GM12801 (cell line): ENCODE results near the gene ZNF185.

ENCODE experiments used
- TF ChIP-seq, protein P1 (sequence below): IDR thresholded peaks from one replicate; pipeline ENCODE4 v1.5.1; 2011; ENCODE audit warnings: control low read depth; ENCODE audit not compliant: insufficient read length; ENCODE audit errors: extremely low read depth

Gene ZNF185

DNA sequence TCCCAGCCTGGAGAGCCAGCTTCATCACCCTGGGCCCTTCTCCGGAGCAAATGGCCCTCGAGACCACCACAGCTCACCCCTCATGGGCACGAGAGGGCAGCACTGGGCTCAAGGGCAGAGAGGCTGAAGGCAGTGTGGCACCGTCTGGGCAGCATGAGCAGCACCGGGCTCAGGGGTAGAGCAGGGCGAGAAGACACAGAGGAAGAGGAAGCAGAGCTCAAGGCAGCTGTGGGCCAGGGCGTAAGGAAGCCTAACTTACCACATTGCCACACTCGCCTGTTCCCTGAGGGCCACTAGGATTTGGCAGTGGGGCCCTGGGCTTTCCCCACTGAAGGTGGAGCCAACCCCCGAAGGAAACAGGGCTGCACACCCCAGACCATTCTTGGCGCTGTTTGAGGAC, 15.5 kb downstream of the ZNF185 start:
- TF ChIP-seq, protein P1, sequence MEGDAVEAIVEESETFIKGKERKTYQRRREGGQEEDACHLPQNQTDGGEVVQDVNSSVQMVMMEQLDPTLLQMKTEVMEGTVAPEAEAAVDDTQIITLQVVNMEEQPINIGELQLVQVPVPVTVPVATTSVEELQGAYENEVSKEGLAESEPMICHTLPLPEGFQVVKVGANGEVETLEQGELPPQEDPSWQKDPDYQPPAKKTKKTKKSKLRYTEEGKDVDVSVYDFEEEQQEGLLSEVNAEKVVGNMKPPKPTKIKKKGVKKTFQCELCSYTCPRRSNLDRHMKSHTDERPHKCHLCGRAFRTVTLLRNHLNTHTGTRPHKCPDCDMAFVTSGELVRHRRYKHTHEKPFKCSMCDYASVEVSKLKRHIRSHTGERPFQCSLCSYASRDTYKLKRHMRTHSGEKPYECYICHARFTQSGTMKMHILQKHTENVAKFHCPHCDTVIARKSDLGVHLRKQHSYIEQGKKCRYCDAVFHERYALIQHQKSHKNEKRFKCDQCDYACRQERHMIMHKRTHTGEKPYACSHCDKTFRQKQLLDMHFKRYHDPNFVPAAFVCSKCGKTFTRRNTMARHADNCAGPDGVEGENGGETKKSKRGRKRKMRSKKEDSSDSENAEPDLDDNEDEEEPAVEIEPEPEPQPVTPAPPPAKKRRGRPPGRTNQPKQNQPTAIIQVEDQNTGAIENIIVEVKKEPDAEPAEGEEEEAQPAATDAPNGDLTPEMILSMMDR: no peak

DNA sequence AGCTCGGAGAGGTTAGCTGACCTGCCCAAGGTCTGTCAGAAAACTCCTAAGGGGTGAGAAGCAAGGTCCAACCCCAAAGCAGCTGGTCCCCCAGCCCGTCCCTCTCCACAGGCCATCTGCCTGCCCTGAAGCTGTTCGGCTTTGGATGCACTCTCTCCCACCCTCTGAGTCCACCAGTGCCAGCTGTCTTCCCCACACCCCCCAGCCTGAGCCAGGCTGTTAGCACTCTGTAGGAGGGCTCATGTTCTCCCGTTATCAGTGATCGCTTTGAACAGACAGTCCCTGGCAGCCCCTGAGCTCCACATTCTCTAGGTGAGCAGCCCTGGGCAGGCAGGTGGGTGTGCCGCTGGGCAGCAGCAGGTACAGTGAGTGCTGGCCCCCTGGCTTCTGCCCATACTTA, 16.0 kb downstream of the ZNF185 start:
- TF ChIP-seq, protein P1: no peak

- TF ChIP-seq, protein P1: no peak
These were observed 17.8 kb downstream of the ZNF185 start for GRCh38 chrX:152915541-152916241.

DNA sequence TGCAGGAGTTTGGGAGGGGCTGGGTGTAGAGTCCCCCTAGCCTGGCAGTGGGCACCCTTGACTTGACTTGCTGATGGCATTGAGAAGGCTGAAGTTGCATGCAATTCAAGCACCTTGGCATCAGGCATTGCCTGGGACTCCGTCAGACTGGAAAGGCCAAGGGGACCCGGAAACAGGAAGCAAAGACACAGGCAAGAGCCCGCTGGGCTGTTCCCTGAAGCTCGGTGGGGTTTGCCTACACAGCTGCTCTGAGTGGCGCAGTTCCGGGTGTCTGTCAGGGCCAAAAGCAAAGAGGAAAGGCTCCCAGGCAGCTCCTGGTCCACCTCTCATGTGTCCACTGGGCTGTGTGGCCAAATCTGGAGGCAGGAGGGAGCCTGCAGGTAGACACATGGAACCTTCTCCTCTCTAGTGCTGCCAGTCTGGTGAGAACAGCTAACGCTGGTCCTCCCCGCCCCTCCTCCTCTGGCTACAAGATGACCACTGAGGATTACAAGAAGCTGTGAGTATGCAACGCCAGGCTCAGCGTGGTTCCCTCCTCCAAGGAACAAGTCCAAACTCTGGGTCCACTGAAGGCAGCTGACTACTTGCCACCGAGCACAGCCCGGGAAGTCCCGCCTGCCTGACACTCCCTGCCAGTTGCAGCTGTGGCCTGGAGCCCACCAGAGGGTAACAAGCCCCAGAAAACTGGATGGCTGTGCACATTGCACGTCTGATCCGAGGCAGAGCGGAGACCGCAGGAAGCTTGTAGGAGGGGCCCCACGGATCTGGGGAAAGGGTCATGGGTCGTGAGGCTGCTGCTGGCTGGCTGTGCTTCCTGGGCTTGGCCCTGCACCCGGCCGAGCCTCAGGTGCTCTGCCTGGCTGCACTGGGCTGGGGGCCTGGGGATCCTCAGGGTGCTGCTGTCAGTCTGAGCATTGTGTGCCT, 20.1 kb downstream of the ZNF185 start:
- TF ChIP-seq, protein P1: no peak

- TF ChIP-seq, protein P1: no peak
These were observed 20.8 kb downstream of the ZNF185 start for GRCh38 chrX:152918707-152919106.

GRCh38 chrX:152923599-152923998, 25.7 kb downstream of the ZNF185 start:
- TF ChIP-seq, protein P1: no peak

DNA sequence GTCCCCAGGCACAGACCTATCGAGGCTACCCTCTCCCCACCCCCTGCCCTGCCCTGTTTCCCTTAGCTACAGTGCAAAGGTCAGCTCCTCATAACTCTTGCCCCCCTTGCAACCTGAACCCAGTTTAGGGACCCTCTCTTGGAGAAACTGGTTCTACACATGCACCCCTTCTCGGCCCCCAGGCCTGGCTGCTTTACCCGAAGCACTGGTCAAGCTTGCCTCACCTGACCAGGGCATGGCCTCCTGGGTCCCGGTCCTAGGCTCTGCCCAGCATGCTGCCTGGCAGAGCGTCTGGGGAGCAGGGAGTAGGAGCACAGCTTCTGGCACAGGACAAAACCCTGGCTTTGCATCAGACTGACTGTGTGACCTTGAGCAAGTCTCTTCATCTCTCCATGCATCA, 28.0 kb downstream of the ZNF185 start:
- TF ChIP-seq, protein P1: no peak
